GM12878 (cell line): ENCODE data around the gene SCT. TPM values are rescaled to one million over a fixed set of nuclear protein-coding genes. Genes with fewer than 3 reads are reported as not detected.

Experiments used
- ATAC-seq: fragments of 200-7000 bp; cut with Tn5 transposase; 3 replicates; pipeline ENCODE4 v1.9.1; 2020; ENCODE audit warnings: mild to moderate bottlenecking, moderate library complexity
- BruUV-seq: library from RNA; stranded (reverse); fragments of 400-500 nt; replicated peaks from 2 replicates; lab custom pipeline; 2021; lab: Mats Ljungman, UMichigan
- CTCF ChIA-PET: fragments of 300-600 bp; sonication (Branson Sonifier 250); formaldehyde crosslinking; extraction: SDS; loops from one replicate; lab custom pipeline; 2021; ENCODE audit warnings: inconsistent platforms; lab: Yijun Ruan, JAX
- POLR2A ChIA-PET: fragments of 350-600 bp; formaldehyde crosslinking; extraction: SDS; loops from one replicate; lab custom pipeline; 2021; ENCODE audit warnings: inconsistent platforms; lab: Charles Lee
- RAD21 ChIA-PET: fragments of 300-600 bp; sonication (Branson Sonifier 250); formaldehyde crosslinking; loops from one replicate; lab custom pipeline; 2023; ENCODE audit warnings: antibody characterized with exemption; ENCODE audit not compliant: unreplicated experiment; lab: Charles Lee
- SMC1A ChIA-PET: fragments of 300-600 bp; sonication (Branson Sonifier 250); formaldehyde crosslinking; loops from one replicate; lab custom pipeline; 2023; ENCODE audit not compliant: unreplicated experiment, uncharacterized antibody; lab: Charles Lee
- DNase-seq: peaks from one replicate; pipeline ENCODE4 v3.0.0-alpha.2; 2011; ENCODE audit warnings: low read depth, low spot score
- FAIRE-seq: peaks from 3 replicates; lab custom pipeline; 2011; peaks lifted over from hg19 to GRCh38; lab: Jason Lieb, UNC
- H2AFZ ChIP-seq: 2 replicates; pipeline ENCODE4 v1.6.0; 2011; ENCODE audit warnings: low read depth, low read length, control low read depth; ENCODE audit not compliant: control insufficient read depth
- H3K27ac ChIP-seq: 2 replicates; pipeline ENCODE4 v1.5.1; 2011; ENCODE audit warnings: control low read depth; ENCODE audit not compliant: control insufficient read depth, insufficient read depth
- H3K27me3 ChIP-seq, 2 experiments: replicated peaks in 1 of 2; 2 replicates each; pipeline versions ENCODE4 v1.6.0 to v1.6.1; 2011; ENCODE audit warnings: low read length in 1 of 2; ENCODE audit not compliant: control insufficient read depth in 2 of 2, insufficient read depth in 2 of 2
- H3K36me3 ChIP-seq, 2 experiments: 2 replicates each; pipeline ENCODE4 v1.5.1; 2011; ENCODE audit warnings: low read length in 1 of 2; ENCODE audit not compliant: control insufficient read depth in 2 of 2, insufficient read depth in 2 of 2
- H3K4me1 ChIP-seq: 2 replicates; pipeline ENCODE4 v1.6.1; 2011; ENCODE audit warnings: mild to moderate bottlenecking, low read length, moderate library complexity, mixed read lengths; ENCODE audit not compliant: control insufficient read depth, insufficient read depth
- H3K4me2 ChIP-seq: 2 replicates; pipeline ENCODE4 v1.6.0; 2011; ENCODE audit warnings: control low read depth; ENCODE audit not compliant: control insufficient read depth, insufficient read depth
- H3K4me3 ChIP-seq: fragments of 200-600 bp; sonication (generic); 2 replicates; pipeline ENCODE4 v1.5.1; 2016
- H3K79me2 ChIP-seq: 2 replicates; pipeline ENCODE4 v1.6.0; 2011; ENCODE audit warnings: low read length; ENCODE audit not compliant: control insufficient read depth, insufficient read depth
- H3K9ac ChIP-seq: 2 replicates; pipeline ENCODE4 v1.8.0; 2011; ENCODE audit warnings: low read length, control low read depth, mixed read lengths; ENCODE audit not compliant: control insufficient read depth, insufficient read depth
- H3K9me3 ChIP-seq: replicated peaks from 3 replicates; pipeline ENCODE4 v1.5.1; 2011; ENCODE audit warnings: mild to moderate bottlenecking, low read length; ENCODE audit not compliant: control insufficient read depth, insufficient read depth
- H4K20me1 ChIP-seq: 2 replicates; pipeline ENCODE4 v1.6.0; 2011; ENCODE audit not compliant: control insufficient read depth, insufficient read depth
- NFIC ChIP-seq: IDR thresholded peaks from 2 replicates; pipeline ENCODE4 v1.6.1; 2012; ENCODE audit warnings: low read depth, mild to moderate bottlenecking, inconsistent platforms, low read length, moderate library complexity
- POLR2A ChIP-seq: IDR thresholded peaks from 2 replicates; pipeline ENCODE4 v1.6.1; 2011; ENCODE audit warnings: low read depth, mild to moderate bottlenecking, low read length
- SIN3A ChIP-seq: IDR thresholded peaks from 2 replicates; pipeline ENCODE4 v1.6.1; 2012; ENCODE audit warnings: low read depth, low read length, improper control_type of control experiment
- WGBS: methylation state at CpG from one replicate; pipeline ENCODE4 v1.1.6; 2016; ENCODE audit warnings: low lambda C conversion rate; ENCODE audit not compliant: insufficient replicate concordance, insufficient coverage; ENCODE audit errors: missing lambda C conversion rate; 5-methylcytosine and 5-hydroxymethylcytosine counted together
- in situ Hi-C: fragments of 300-500 bp; cut with MboI; formaldehyde crosslinking; loops from 9 replicates; pipeline ENCODE4 v1.14.3; 2018; ENCODE audit warnings: mixed read lengths
- intact Hi-C: fragments of 100-400 bp; cut with micrococcal nuclease; formaldehyde crosslinking; loops from one replicate; pipeline ENCODE4 v1.14.2; 2022; ENCODE audit not compliant: unreplicated experiment
- polyA plus RNA-seq, 11 experiments: library from polyadenylated mRNA; depleted of rRNA in 4 of 11; unstranded in 6 of 11; stranded (reverse) in 5 of 11; fragments of >200 nt; fragmentation: Nextera tagmentation in 4 of 11; fragmentation: Illumina TruSeq in 1 of 11; extraction: Ambion mirVana in 4 of 11; extraction: Trizol in 1 of 11; gene quantifications; 1 replicate in 1 of 11; 2 replicates in 10 of 11; pipeline versions ENCODE4 v1.2.1 to v1.2.3, GENCODE V29; 2011 to 2016; ENCODE audit warnings: inconsistent platforms in 2 of 11, missing spikeins in 2 of 11, low read depth in 1 of 11
- total RNA-seq, 4 experiments: library from RNA; depleted of rRNA in 3 of 4; stranded (reverse); fragments of >200 nt in 3 of 4; fragmentation: Illumina TruSeq in 1 of 4; extraction: Trizol in 1 of 4; gene quantifications; 2 replicates each; pipeline versions ENCODE4 v1.2.1 to v1.2.3, GENCODE V29; 2013 to 2021

The SCT gene
- total and polyA plus RNA-seq, 10 of the 15 experiments (the other 5 are each of a cell fraction or from before 2014, with no cell fraction given), result not detected

DNA sequence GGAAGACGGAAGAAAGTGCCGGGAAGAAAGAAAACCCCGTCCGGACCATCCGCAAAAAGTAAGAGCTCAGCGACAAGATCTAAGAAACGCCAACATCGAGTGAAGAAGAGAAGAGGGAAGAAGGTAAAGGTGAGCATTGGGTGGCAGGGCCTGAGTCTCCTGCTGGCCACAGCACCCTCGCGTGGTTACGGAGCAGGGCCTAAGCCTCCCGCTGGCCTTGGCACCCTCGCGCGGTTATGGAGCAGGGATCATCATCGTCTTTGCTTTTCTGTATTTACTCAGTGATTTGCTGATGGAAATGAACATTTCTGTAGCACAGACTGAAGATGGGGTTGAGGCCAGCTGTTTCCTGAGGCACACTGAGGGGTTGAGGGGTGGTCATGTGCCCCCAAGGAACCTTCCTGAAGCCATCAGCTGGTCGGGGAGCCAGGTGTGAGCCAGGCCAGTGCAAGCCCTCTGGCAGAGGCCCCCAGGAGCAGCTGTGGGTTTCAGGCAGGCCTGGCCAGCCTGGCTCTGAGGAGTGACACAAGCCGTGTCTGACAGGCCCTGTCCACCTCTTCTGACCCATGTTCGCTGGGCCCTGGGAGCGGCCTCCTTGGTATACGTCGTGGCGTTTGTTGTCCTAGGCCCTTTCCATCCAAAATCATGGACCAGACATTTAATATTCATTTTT, 25.3 kb downstream of the SCT start:
- RAD21 ChIA-PET, result no interaction called here
- ATAC-seq (no peak), DNase-seq (no peak), FAIRE-seq (no peak)
- in situ Hi-C loops (no loop called here), intact Hi-C loops (no loop called here)
- no peak overlapping the region for H3K27ac ChIP-seq
- H3K4me2 ChIP-seq, result no peak overlapping the region
- H3K36me3 ChIP-seq, result peaks cover 13 to 56% of the 10 kb centered on the region in 2 experiments; a peak in 3 of 4 replicates
- H3K9ac ChIP-seq, result no peak overlapping the region
- no peaks in the 10 kb centered on the region for H3K9me3 ChIP-seq
- POLR2A ChIA-PET, result no interaction called here
- no peaks in the 10 kb centered on the region; the same call in 1 of the 2 replicates for H4K20me1 ChIP-seq
- H2AFZ ChIP-seq, result no peak overlapping the region
- H3K79me2 ChIP-seq, result no peaks in the 10 kb centered on the region
- no peaks in the 10 kb centered on the region for H3K4me1 ChIP-seq
- CTCF ChIA-PET, result no interaction called here
- BruUV-seq, result TSS peak; percentile 45
- H3K4me3 ChIP-seq, result no peak overlapping the region
- TF ChIP-seq NFIC, result no peak
- no peaks in the 10 kb centered on the region for H3K27me3 ChIP-seq
- 95% methylated on average over 22 of the region's 23 CpGs for WGBS
- SMC1A ChIA-PET, result interaction anchor here (0.9 to 1.2 kb wide), 2 partner anchors 57 to 123 kb away, joined by 3 read pairs; no protein-coding TSS in a partner anchor

DNA sequence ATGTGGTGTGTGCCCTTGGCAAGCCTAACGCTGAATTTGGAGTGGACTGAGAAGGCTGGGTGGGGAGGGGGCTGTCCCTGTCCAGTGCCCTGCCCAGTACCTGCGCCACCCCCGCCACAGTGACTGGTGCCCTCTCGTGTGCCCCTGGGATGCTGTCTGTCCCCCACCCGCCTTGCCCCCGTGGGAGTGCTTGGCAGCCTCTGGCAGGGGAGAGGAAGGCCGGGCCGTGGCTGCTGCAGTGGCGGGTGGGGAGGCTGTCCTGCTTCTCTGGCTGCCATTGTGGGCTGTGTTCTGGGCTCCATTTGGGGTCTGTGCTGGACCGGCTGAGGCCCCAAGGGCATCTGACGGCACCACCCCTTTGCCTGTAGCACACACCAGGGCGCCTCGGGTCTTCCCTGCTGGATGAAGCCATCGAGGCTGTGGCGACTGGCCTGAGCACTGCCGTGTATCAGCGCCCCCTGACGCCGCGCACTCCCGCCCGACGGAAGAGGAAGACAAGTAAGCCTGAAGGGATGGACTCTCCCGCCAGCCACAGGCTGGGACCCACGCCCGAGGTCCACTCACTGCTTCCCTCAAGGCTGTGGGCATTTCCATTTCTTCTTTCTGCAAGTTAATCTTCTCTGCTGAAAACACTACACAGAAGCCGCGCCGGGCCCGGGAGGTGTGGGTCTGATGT, 28.8 kb downstream of the SCT start:
- RAD21 ChIA-PET, result no interaction called here
- Histone ChIP-seq H3K27ac (no peak overlapping the region), H3K36me3 (peaks cover 17 to 52% of the 10 kb centered on the region in 2 experiments; a peak in 3 of 4 replicates), H3K9me3 (no peaks in the 10 kb centered on the region), H3K4me2 (no peak overlapping the region), H3K9ac (no peak overlapping the region), H3K4me3 (no peak overlapping the region), H3K79me2 (no peaks in the 10 kb centered on the region), H2AFZ (no peak overlapping the region), H3K4me1 (no peaks in the 10 kb centered on the region), H4K20me1 (no peaks in the 10 kb centered on the region; the same call in 1 of the 2 replicates), H3K27me3 (no peaks in the 10 kb centered on the region)
- TF ChIP-seq POLR2A, result peak; percentile 44; the same call in 1 of the 2 replicates
- no peak for TF ChIP-seq SIN3A
- no TSS peak for BruUV-seq
- SMC1A ChIA-PET, result no interaction called here
- in situ Hi-C loops (no loop called here), intact Hi-C loops (no loop called here)
- POLR2A ChIA-PET, result no interaction called here
- CTCF ChIA-PET, result no interaction called here
- FAIRE-seq (no peak), DNase-seq (no peak), ATAC-seq (no peak)
- WGBS, result 97% methylated on average over 27 of the region's 30 CpGs
